ENCODE measurements around the gene THOC7. TPM values are rescaled to one million over a fixed set of nuclear protein-coding genes. Genes with fewer than 3 reads are reported as not detected.

The THOC7 gene
- total RNA-seq, 1 experiment from 2014 or later = 53.0 TPM

DNA sequence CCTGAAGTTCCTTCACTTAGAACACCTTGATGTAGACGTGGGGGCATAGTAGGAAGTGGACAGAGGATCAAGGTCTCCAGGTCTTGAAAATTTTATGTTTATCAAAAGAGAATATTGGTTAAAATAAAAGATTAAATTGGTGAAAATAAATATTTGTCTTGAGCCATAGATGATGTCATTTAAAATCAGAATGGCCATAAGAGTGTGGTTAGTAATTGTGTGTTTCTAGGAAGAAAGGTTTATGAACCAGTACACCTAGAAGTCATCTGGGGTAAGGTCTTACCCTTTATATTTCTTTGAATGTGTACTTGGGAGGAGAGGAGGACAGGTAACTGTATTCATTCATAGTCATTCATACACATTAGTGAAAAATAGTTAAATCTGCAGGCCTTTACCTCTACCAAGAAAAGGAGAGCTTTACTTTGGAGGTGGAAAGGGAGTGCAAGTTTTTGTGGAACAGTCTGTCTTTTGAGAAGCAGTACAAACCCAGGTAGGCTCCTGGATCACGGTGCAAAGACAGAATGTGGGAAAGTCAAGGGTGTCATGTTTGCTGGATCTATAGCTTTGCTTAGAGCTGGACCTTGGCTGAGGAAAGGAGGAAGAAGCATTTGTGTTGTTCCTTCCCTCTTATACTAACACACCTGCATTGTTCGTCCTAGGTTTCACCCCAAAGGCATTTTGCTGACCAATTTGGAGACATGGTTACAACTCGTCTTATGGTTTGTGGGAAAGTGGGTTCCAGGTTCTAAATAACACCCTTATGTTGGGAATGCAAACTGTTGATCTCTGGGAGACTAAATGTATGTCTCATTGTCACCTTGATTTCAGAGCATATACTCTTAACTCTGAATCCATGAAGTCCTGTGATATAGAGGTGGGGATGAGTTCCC lies 42.4 kb upstream of the THOC7 start:
- Mint-ChIP-seq H3K27ac (no peak overlapping the region), H3K36me3 (no peaks in the 10 kb centered on the region), H3K27me3 (ENCODE audit: low read depth) (no peaks in the 10 kb centered on the region), H3K4me3 (no peak overlapping the region), H3K4me1 (peaks cover 23% of the 10 kb centered on the region), H3K9me3 (peaks cover 4% of the 10 kb centered on the region; the same call in 1 of the 2 replicates)
- POLR2A ChIA-PET = no interaction called here
- ATAC-seq (no peak), DNase-seq (ENCODE audit: low spot score) (no peak)
- CTCF ChIA-PET = no interaction called here
- TF ChIP-seq JAZF1 (CRISPR knock-in tag; IDR thresholded peaks at IDR 0.05) = no peak
- no peak for TF ChIP-seq SMAD4 (CRISPR knock-in tag; IDR thresholded peaks at IDR 0.05)
- TF ChIP-seq, protein P1, sequence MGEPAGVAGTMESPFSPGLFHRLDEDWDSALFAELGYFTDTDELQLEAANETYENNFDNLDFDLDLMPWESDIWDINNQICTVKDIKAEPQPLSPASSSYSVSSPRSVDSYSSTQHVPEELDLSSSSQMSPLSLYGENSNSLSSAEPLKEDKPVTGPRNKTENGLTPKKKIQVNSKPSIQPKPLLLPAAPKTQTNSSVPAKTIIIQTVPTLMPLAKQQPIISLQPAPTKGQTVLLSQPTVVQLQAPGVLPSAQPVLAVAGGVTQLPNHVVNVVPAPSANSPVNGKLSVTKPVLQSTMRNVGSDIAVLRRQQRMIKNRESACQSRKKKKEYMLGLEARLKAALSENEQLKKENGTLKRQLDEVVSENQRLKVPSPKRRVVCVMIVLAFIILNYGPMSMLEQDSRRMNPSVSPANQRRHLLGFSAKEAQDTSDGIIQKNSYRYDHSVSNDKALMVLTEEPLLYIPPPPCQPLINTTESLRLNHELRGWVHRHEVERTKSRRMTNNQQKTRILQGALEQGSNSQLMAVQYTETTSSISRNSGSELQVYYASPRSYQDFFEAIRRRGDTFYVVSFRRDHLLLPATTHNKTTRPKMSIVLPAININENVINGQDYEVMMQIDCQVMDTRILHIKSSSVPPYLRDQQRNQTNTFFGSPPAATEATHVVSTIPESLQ (CRISPR knock-in tag; IDR thresholded peaks at IDR 0.05) = no peak
- TF ChIP-seq, protein P2, sequence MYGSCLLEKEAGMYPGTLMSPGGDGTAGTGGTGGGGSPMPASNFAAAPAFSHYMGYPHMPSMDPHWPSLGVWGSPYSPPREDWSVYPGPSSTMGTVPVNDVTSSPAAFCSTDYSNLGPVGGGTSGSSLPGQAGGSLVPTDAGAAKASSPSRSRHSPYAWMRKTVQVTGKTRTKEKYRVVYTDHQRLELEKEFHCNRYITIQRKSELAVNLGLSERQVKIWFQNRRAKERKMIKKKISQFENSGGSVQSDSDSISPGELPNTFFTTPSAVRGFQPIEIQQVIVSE (CRISPR knock-in tag; IDR thresholded peaks at IDR 0.05; ENCODE audit: borderline replicate concordance) = no peak
- TF ChIP-seq MYBL2 (CRISPR knock-in tag; IDR thresholded peaks at IDR 0.05) = no peak
- no peak for TF ChIP-seq SMAD3 (CRISPR knock-in tag; IDR thresholded peaks at IDR 0.05; ENCODE audit: borderline replicate concordance)
- TF ChIP-seq GABPB1 (CRISPR knock-in tag; IDR thresholded peaks at IDR 0.05) = no peak
- TF ChIP-seq, protein P3, sequence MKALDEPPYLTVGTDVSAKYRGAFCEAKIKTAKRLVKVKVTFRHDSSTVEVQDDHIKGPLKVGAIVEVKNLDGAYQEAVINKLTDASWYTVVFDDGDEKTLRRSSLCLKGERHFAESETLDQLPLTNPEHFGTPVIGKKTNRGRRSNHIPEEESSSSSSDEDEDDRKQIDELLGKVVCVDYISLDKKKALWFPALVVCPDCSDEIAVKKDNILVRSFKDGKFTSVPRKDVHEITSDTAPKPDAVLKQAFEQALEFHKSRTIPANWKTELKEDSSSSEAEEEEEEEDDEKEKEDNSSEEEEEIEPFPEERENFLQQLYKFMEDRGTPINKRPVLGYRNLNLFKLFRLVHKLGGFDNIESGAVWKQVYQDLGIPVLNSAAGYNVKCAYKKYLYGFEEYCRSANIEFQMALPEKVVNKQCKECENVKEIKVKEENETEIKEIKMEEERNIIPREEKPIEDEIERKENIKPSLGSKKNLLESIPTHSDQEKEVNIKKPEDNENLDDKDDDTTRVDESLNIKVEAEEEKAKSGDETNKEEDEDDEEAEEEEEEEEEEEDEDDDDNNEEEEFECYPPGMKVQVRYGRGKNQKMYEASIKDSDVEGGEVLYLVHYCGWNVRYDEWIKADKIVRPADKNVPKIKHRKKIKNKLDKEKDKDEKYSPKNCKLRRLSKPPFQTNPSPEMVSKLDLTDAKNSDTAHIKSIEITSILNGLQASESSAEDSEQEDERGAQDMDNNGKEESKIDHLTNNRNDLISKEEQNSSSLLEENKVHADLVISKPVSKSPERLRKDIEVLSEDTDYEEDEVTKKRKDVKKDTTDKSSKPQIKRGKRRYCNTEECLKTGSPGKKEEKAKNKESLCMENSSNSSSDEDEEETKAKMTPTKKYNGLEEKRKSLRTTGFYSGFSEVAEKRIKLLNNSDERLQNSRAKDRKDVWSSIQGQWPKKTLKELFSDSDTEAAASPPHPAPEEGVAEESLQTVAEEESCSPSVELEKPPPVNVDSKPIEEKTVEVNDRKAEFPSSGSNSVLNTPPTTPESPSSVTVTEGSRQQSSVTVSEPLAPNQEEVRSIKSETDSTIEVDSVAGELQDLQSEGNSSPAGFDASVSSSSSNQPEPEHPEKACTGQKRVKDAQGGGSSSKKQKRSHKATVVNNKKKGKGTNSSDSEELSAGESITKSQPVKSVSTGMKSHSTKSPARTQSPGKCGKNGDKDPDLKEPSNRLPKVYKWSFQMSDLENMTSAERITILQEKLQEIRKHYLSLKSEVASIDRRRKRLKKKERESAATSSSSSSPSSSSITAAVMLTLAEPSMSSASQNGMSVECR (CRISPR knock-in tag; IDR thresholded peaks at IDR 0.05; ENCODE audit: borderline replicate concordance) = no peak
- TF ChIP-seq, protein P4, sequence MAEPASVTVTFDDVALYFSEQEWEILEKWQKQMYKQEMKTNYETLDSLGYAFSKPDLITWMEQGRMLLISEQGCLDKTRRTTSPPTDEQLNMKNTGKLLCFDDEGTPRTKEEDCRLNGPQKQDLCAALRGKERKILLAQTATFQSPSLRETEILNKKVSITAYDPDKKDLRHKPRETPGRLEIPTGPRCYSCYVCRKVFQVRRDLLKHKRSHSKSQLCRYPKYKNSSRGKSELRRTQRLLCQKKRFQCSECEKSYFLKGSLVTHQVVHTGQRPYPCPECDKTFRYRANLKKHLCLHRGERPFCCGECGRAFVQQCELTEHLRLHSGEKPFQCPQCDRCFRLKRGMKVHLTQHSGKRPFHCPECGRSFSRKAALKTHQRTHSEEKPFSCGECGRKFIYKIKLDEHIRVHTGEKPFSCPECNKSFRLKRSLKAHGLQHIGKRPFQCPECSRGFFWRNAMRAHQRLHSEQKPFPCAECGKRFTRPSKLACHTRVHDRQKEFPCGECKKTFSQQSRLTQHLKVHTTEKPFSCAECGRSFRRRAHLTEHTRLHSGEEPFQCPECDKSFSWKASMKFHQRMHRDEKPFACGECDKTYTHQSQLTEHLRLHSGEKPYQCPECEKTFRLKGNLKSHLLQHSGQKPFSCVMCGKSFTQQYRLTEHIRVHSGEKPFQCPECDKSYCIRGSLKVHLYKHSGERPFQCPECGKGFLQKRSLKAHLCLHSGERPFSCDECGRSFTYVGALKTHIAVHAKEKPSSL (CRISPR knock-in tag; conservative IDR thresholded peaks at IDR 0.05) = no peak
- no peak for TF ChIP-seq ZNF219 (CRISPR knock-in tag; IDR thresholded peaks at IDR 0.05; ENCODE audit: borderline replicate concordance)
- TF ChIP-seq ELF4 (CRISPR knock-in tag; IDR thresholded peaks at IDR 0.05; ENCODE audit: low read depth) = no peak
- no peak for TF ChIP-seq TP53 (CRISPR knock-in tag; IDR thresholded peaks at IDR 0.05)
- TF ChIP-seq, protein P5, sequence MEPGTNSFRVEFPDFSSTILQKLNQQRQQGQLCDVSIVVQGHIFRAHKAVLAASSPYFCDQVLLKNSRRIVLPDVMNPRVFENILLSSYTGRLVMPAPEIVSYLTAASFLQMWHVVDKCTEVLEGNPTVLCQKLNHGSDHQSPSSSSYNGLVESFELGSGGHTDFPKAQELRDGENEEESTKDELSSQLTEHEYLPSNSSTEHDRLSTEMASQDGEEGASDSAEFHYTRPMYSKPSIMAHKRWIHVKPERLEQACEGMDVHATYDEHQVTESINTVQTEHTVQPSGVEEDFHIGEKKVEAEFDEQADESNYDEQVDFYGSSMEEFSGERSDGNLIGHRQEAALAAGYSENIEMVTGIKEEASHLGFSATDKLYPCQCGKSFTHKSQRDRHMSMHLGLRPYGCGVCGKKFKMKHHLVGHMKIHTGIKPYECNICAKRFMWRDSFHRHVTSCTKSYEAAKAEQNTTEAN (CRISPR knock-in tag; IDR thresholded peaks at IDR 0.05) = no peak
- TF ChIP-seq NR1H2 (CRISPR knock-in tag; IDR thresholded peaks at IDR 0.05) = no peak
- TF ChIP-seq ETV6 (CRISPR knock-in tag; IDR thresholded peaks at IDR 0.05) = no peak
- TF ChIP-seq, protein P6, sequence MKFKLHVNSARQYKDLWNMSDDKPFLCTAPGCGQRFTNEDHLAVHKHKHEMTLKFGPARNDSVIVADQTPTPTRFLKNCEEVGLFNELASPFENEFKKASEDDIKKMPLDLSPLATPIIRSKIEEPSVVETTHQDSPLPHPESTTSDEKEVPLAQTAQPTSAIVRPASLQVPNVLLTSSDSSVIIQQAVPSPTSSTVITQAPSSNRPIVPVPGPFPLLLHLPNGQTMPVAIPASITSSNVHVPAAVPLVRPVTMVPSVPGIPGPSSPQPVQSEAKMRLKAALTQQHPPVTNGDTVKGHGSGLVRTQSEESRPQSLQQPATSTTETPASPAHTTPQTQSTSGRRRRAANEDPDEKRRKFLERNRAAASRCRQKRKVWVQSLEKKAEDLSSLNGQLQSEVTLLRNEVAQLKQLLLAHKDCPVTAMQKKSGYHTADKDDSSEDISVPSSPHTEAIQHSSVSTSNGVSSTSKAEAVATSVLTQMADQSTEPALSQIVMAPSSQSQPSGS (CRISPR knock-in tag; IDR thresholded peaks at IDR 0.05; ENCODE audit: borderline replicate concordance, low read depth) = no peak
